22Rv1 (cell line): ENCODE data around the gene CHMP2A.

Experiments used
- ZFX ChIP-seq: fragments of 450-650 bp; IDR thresholded peaks from 2 replicates; pipeline ENCODE4 v1.6.1; 2017; ENCODE audit warnings: antibody characterized with exemption, borderline replicate concordance
- TF ChIP-seq, protein P1 (sequence below): fragments of 450-650 bp; IDR thresholded peaks from 2 replicates; pipeline ENCODE4 v1.5.1; 2017; ENCODE audit warnings: mild to moderate bottlenecking

DNA sequence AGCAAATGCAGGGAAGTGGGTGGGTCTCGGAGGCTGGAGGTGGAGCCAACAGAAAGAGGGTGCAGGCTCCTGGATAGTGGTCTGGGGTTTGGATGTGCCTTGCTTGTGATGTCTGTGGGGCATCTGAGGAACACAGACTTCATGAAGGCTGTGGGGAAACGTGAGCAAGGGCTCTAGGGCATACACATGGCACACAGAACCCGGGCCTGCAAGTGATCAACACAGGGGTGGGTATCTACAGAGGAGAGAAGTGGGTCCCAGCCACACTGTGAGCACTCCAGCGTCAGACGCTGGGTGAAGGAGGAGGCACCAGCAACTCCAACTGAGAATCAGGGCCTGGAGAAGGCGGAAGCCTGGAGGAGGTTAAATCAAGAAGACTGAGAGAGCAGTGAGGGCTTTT, 8.9 kb upstream of the CHMP2A start:
- TF ChIP-seq, protein P1, sequence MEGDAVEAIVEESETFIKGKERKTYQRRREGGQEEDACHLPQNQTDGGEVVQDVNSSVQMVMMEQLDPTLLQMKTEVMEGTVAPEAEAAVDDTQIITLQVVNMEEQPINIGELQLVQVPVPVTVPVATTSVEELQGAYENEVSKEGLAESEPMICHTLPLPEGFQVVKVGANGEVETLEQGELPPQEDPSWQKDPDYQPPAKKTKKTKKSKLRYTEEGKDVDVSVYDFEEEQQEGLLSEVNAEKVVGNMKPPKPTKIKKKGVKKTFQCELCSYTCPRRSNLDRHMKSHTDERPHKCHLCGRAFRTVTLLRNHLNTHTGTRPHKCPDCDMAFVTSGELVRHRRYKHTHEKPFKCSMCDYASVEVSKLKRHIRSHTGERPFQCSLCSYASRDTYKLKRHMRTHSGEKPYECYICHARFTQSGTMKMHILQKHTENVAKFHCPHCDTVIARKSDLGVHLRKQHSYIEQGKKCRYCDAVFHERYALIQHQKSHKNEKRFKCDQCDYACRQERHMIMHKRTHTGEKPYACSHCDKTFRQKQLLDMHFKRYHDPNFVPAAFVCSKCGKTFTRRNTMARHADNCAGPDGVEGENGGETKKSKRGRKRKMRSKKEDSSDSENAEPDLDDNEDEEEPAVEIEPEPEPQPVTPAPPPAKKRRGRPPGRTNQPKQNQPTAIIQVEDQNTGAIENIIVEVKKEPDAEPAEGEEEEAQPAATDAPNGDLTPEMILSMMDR, result no peak
- TF ChIP-seq ZFX, result no peak
